DMS114 treated with DMSO at 0.1 percent for 48 hours (cell line): ENCODE measurements around the gene XXYLT1.
"Not testable (repeated sequence)": the region's sequence is repeated elsewhere in the genome, so short reads cannot be mapped to it uniquely, and the experiment has no call there.

Source experiments
- DNase-seq: peaks from one replicate; lab custom pipeline; 2025; ENCODE audit not compliant: unreplicated experiment; lab: John Stamatoyannopoulos, UW

Gene XXYLT1, protein sequence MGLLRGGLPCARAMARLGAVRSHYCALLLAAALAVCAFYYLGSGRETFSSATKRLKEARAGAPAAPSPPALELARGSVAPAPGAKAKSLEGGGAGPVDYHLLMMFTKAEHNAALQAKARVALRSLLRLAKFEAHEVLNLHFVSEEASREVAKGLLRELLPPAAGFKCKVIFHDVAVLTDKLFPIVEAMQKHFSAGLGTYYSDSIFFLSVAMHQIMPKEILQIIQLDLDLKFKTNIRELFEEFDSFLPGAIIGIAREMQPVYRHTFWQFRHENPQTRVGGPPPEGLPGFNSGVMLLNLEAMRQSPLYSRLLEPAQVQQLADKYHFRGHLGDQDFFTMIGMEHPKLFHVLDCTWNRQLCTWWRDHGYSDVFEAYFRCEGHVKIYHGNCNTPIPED

DNA sequence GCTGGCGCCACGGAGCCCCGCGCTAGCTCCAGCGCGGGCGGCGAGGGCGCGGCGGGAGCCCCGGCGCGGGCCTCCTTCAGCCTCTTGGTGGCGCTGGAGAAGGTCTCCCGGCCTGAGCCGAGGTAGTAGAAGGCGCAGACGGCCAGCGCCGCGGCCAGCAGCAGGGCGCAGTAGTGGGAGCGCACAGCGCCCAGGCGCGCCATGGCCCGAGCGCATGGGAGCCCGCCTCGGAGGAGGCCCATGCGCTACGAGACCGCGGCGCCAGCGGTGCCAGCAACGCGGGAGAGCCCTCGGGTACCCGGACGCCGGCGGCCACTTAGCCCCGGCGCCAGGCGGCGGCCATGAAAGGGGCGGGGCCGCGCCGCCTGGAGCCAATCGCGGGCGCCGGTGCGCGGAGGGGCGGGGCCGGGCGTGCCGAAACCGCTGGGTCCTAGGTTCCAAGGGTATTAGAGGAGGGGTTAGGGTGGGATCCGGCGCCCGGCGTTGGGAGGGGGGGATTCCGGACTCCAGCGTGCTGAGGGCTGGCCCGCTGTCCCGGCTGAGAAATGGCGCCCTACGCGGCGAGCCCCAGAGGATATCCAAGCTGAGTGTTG is at the start of gene XXYLT1:
TSS of gene XXYLT1 (minus strand) at position 343 of the 593 bp plus-strand sequence. CDS start at position 242, 101 bp downstream.
- peak; percentile 83 for DNase-seq

DNA sequence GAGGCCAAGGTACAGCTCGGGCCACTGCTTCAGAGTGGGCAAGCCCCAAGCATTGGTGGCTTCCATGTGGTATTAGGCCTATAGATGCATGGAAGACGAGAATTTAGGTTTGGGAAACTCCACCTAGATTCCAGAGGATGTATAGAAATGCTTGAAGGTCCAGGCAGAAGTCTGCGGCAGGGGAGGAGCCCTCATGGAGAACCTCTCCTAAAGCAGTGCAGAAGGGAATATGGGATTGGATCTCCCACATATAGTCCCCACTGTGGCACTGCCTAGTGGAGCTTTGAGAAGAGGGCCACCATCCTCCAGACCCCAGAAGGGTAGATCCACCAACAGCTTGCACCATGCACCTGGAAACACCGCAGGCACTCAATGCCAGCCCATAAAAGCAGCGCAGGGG is 48.1 kb upstream of the XXYLT1 start:
- no peak for DNase-seq

DNA sequence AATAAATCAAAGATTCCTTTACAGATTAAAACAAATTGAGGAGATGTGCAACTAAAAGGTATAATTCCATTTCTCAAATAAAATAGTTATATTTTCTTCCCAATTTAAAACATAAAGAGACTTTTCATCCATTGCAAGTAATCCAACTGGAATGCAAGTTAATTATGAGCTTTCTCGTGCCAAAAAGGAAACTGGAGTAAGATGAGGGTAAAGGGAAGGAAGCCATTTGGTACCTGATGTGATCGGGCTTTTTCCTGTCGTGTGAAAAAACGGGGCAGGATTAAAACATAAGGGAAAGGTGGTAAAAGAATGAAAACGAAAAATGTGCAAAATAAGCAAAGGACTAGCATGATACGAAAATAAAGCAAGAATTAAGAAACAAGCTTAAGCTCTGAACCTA is 41.8 kb upstream of the XXYLT1 start:
- no peak for DNase-seq

DNA sequence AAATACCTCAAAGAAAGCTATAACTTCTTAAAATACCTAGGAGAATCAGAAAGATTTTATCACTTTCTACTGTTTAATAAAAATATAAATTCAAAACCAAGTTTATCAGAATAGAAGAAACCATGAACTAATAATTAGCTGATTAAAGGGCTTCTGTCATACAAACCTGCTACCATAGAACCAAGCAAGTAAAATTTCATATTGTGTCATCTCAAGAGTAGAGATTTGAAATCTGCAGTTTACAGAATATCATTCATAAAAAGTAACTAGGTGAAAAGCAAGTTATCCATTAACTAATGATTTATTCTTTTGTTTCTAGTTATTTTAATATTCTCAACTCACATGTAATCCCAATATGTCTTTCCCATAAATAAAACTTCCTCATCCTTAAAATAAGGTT is 36.8 kb upstream of the XXYLT1 start:
- no peak for DNase-seq

DNA sequence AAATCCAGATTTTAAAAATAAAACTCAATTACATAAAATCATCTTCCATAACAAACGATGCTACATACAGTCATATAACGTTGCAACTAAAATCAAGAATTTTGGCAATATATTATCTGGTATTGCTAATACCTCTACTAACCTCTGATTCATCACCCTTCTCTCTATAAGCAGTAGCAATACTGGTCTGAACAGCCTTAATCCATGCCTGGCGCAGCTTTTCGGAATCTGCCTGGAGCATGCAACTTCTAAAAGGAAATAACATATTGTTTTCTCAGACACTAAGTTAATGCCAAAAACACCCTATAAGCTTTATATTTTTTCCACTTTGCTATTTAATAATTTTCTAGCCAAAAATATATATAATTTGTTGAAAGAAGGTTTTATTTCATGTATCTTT is 35.4 kb upstream of the XXYLT1 start:
- DNase-seq = no peak

DNA sequence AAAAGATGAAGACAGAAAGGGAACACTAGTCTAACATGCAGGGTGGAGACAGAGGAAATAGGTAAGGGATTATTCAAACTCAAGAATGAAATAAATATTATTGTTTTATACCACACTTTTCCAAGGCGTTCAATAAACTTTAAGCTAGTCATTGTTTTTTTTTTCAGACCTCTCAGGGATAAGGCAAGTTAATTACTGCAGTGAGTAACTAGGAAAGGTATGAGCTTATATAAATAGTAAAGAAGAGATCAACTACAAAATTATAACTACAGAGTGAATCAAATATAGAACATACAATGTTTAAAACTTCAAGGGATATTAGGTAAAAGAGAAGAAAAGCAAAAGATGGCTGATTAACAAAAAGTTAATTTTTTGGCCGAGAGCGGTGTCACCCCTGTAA is 31.5 kb upstream of the XXYLT1 start:
- no peak for DNase-seq

DNA sequence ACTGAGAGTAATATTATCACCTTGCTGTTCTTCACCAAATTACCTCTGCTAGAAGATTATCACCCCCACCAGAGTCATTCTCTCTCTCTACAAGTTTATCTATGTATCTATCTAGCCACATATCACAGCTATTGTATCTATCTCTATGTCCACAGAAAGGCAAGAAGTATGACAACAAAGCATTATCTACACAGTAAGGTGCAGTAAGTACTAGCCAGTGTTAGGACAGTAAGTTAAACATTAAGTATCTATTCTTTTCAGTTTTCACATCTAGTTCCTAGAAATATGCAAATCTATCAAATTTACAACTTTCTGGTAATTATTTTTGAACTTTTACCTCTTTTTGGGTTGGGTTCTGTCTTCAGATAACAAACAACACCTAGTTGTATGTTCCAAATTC is 26.5 kb upstream of the XXYLT1 start:
- DNase-seq = no peak

DNA sequence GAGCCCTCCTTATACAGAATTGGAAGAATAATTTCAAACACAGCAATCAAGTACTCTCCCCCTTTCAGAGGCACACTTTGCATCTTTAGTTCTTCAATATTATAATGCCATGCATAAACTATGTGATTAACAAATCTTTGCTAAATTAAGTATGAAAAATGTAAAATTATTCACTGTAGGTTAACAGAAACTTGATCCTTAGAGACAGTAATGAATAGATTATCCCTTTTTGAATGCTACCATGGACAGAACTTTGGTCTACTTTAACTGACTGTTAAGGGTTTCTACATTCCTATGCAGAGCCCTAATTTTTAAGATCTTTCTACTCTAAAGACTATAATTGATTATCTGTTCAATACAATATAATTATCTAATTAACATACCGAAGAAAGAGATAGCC is 25.7 kb upstream of the XXYLT1 start:
- DNase-seq = no peak

DNA sequence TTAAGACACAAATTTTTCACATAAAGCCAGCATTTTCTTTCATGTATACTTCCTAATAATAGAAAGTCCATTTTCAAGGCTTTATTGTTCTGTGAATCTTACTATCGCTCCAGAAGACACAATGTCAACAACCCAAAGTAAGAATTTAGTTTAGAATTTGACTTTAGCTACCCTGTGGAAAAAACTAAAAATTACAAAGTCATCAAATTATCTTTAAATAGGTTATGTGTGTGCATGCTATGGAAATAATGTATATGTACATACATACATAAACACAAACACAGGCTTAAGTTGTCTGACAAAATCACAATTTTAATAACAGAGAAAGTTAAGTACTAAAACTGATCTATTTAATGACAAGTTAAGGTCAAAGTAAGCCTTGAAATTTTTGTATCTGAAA is 20.2 kb upstream of the XXYLT1 start:
- DNase-seq = no peak

DNA sequence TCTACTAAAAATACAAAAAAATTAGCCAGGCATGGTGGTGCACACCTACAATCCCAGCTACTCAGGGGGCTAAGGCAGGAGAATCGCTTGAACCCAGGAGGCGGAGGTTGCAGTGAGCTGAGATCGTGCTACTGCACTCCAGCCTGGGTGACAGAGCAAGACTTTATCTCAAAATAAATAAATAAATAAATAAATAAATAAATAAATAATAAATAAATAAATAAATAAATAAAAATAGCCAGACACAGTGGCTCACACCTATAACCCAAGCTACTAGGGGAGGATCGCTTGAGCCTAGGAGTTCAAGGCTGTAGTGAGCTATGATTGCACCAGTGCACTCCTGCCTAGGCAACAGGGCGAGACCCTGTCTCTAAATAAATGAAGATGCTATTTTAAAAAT is 19.7 kb upstream of the XXYLT1 start:
- not testable (repeated sequence) for DNase-seq

DNA sequence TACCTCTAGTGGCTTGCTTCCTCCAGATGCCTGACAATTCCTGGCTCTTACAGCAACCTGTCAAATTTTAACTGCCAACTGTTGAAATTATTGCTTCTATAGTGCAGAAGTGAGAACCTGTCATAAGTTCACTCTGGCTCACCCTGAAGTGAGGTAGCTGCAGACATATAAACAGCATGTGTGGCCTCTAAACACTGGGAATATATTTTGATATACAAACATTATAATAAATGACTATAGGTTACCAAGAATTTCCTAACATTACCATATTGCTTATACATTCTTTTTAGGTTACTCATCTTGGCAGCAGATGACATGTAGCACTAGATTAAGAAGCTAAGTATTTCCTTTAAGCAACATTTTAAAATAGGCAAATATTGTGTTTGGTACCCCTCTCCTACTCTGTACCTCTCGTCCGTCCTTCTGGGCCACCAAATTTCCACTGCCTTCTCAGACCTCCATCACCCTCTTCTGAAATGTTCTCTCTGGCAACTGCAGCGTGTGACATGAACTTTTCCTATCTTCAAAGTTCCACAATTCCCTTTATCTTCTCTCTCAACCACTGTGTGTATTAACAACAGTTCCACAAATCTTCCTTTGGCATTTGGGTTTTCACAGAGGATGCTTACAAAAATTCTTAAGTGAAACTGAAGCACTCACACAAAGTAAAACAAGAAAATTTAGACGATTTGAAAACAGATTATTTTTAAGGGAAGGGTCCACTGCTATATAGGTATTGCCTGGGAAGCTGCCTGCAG is 15.3 kb upstream of the XXYLT1 start:
- DNase-seq = no peak

DNA sequence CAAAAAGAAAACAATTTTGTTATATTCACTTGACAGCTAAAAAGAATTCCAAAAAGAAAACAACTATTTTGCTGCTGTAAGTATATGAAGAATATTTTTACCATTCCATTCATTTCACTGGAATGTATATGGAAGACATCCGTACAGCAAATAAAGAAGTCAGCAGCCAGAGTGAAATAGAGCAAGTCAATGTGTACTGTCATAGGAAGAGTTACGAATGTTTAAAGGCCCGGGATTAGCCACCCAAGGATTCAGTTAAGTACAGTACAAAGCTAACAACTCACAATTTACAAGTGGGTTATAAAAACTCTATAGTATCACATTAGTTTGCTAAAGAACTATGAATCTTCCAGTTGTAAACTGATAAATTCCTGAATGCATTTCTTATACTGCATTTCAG is 14.4 kb upstream of the XXYLT1 start:
- DNase-seq = no peak

DNA sequence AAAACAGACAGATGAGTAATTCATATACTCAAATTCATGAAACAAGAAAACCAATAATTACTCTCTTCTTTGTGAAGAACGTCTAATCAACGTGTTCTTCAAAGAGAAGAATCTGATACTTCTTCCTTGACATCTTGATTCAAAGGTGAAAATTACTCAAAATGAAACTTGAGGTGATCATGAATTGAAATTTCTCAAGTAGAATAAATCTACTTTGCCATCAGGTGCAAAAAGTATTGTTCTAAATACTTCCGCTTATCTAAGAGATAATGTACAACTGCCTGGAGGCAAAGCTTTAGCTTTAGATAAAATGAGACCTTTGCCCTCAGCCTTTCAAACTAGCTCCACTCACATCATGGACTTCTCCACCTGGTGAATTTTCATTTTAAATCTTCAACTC is 13.9 kb upstream of the XXYLT1 start:
- no peak for DNase-seq

DNA sequence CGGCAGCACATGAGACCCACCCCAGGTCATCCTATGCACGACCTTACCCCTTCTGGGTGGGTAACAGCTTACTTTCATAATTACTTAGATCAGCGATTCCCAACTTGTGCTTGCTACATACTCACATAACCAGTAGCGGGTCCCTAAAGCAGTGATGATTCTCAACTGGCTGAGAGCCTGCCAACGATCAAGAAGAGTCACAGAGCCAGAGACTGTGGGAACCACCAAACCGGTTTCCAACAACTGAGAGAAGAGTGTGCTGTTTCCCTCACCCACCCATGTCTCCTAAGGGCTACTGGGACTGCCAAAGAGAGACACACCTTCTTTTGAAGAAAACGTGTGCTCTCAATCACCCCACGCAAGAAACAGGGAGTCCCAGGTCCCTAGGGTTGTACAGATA is 12.0 kb upstream of the XXYLT1 start:
- DNase-seq = no peak

DNA sequence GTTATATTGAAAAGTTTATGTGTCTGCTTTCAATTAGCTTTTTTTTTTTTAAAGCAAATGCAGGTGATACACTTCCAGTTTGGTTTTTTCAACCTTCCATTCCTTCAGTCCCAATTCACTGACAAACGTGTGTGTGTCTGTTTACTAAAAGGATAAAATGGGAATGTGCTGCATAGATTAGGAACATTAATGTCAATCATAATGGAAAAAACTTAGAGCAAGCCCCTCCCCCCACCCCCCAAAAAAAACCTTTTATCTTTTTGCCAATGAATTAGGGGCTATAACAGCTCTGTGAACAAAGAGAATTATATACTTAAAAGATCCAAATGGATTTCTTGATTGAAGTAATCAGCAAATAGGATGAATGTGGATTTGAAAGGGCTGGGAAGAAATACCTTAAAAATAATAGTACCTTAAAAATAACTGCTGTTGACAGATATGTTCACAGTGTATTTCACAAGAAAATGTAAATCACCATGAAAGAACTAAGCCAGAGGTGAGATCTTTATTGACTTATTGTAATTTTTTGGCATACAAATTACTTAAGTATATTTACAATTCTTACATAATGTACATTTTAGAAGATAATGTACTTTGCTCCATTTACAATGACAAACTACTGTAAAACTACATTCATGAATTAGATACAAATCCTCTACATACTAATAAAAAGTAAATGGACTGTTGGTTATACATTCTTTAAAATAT is 3.5 kb upstream of the XXYLT1 start:
- DNase-seq = no peak

DNA sequence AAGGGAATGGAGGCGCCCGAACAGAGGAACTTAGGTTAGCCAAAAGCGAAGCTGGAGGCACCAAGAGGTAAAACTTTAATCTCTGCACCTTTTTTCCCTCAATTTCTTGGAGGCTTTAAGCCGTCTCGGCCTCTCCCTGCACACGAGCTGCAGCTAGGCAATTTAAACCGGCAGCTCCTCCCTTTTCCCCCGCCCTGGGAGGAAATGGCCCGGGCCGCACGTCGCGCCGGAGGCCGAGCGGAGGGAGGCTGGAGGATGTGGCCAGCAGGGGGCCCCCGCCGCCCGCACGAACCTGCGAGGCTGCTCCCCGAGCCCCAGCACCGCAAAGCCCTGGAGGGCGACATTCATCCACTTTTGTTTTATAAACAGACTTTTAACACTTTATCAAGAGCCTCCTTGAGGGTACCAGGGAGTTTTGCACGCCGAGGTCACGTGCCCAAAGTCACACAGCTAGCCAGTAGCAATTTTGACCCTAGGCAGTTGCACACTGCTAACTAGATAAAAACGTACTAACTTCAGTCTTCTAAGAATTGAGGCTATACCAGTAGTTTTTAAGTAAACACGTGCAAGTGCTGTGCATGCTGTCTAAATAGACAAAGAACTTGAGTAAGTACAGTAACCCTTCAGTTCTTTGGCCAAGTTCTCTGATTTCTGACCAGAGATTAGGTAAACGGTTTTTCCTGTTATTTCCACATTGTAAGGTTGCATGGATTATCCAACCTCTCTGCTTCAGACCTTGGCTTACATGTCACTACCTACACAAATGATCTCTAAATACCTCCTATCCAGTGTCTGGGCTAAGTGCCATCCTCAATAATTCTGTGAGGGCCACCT is 668 bp upstream of the XXYLT1 start:
- peak; percentile 80 for DNase-seq

DNA sequence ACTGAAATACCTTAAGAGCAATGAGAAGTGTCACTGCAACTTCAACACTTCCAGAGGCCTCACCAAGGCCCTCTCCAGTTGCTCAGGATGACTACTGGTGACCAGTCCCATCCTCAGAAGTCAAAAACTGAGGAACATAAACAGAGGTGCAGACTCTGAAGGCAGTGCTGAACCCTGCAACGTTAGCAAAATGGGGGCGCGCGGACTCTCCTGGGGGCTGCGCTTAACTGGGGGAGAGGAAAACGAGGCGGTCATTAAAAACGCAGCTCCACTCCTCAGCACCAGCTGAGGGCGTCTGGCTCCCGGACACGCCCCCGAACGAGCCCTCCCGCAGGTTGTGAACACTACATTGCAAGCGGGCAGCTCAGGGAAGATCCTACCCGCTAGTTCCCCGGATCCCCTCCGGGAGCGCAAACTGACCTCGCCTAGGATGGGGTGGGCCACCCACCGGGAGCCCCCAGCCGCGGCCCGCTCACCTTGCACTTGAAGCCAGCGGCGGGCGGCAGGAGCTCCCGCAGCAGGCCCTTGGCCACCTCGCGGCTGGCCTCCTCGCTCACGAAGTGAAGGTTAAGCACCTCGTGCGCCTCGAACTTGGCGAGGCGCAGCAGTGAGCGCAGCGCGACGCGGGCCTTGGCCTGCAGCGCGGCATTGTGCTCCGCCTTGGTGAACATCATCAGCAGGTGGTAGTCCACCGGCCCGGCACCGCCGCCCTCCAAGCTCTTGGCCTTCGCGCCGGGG is 711 bp downstream of the XXYLT1 start:
- peak; percentile 24 for DNase-seq

DNA sequence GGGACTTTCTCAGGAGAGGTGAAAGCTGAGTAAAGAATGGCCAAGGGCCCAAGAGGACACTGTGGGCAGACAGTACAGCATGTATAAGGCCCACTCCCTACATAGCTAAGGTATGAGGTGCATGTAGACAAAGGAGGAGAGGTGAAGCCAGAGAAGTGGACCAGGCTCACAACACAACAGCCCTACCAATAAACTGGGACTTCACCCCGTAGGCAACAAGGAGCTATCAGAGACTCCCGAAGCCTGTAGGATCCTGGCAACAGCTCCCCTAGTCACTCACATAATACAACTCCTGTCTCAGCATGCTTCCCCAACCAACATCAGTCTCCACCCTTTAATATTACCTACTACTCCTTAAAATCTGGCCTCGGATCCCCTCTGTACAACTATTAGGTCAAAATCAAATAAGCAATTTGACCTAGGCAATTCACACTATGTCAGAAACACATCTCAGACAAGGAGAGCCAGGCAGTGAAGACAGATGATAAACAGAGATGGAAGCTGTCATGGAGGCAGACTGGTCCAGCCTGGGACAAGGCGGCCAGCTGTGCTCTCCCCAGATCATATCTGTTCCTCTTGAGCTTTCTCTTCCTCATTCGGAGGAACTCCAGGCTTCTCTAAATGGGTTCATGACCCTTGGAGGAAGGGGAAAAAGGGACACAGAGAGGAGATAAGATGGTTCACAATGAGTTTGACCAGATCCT is 1.4 kb downstream of the XXYLT1 start:
- no peak for DNase-seq

DNA sequence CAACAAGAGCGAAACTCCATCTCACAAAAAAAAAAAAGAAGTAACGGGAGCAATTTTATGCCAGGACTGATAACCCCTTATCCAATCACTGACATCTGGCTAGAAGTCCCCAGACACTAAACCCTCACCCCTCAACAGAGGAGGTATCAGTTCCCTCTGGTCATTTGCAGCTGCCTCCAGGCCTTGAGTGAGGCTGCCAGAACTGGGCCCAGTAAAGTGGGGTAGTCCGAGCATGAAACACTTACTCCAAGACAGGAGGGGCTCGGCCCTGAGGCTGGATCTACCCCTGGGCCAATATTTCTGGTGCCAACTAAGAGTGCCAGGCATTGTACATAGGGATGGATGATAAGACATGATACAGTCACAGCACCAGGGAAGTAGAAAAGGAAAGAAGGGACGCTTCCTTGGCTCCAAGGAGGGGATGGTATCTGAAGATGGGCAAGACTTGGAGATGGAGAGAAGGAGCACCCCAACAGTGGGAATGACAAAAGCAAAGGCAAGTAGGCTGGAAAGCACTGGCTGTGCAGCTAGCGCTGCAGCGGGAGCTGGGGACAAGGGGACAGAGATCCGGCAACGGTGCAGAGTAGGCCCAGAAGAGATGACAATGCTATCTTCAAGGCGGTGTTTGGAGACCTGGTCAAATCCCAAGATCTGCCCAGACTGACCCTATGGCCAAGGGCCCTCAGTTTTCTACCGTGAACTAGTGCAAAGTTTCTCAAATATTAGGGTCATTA is 2.2 kb downstream of the XXYLT1 start:
- DNase-seq = no peak
